KOPT-K1 (cell line): ENCODE data around the gene SERPINF2.

ENCODE experiments used
- H3K27ac ChIP-seq: fragments of 200-600 bp; sonication (generic); 2 replicates; pipeline ENCODE4 v1.5.1; 2016; ENCODE audit warnings: antibody characterized with exemption, mild to moderate bottlenecking, low read depth, low read length; ENCODE audit not compliant: poor library complexity, severe bottlenecking
- H3K36me3 ChIP-seq: fragments of 200-600 bp; sonication (generic); 2 replicates; pipeline ENCODE4 v1.5.1; 2017; ENCODE audit warnings: antibody characterized with exemption, mild to moderate bottlenecking, low read length, moderate library complexity; ENCODE audit not compliant: insufficient read depth
- H3K9me3 ChIP-seq: fragments of 200-600 bp; sonication (generic); 2 replicates; pipeline ENCODE4 v1.5.1; 2017; ENCODE audit warnings: antibody characterized with exemption, low read length, mild to moderate bottlenecking; ENCODE audit not compliant: insufficient read depth, poor library complexity, severe bottlenecking

Gene SERPINF2

GRCh38 chr17:1725642-1726511, 16.8 kb upstream of the SERPINF2 start:
- no peaks in the 10 kb centered on the region for H3K9me3 ChIP-seq
- H3K27ac ChIP-seq = no peak overlapping the region
- H3K36me3 ChIP-seq = peaks cover 21% of the 10 kb centered on the region; the same call in 1 of the 2 replicates

GRCh38 chr17:1726626-1727257, 15.9 kb upstream of the SERPINF2 start:
- no peak overlapping the region for H3K27ac ChIP-seq
- peaks cover 21% of the 10 kb centered on the region; the same call in 1 of the 2 replicates for H3K36me3 ChIP-seq
- no peaks in the 10 kb centered on the region for H3K9me3 ChIP-seq

- peaks cover 21% of the 10 kb centered on the region; the same call in 1 of the 2 replicates for H3K36me3 ChIP-seq
- no peaks in the 10 kb centered on the region for H3K9me3 ChIP-seq
- no peak overlapping the region for H3K27ac ChIP-seq
Measured at GRCh38 chr17:1727258-1727789, 15.3 kb upstream of the SERPINF2 start.

- H3K27ac ChIP-seq = no peak overlapping the region
- peaks cover 21% of the 10 kb centered on the region; the same call in 1 of the 2 replicates for H3K36me3 ChIP-seq
- no peaks in the 10 kb centered on the region for H3K9me3 ChIP-seq
Measured at GRCh38 chr17:1727876-1728630, 14.6 kb upstream of the SERPINF2 start.

- Histone ChIP-seq H3K36me3 (peaks cover 21% of the 10 kb centered on the region; the same call in 1 of the 2 replicates), H3K27ac (no peak overlapping the region), H3K9me3 (no peaks in the 10 kb centered on the region)
Measured at GRCh38 chr17:1729966-1730325, 12.7 kb upstream of the SERPINF2 start.

- Histone ChIP-seq H3K27ac (no peak overlapping the region), H3K9me3 (no peaks in the 10 kb centered on the region), H3K36me3 (peaks cover 21% of the 10 kb centered on the region; the same call in 1 of the 2 replicates)
Measured at GRCh38 chr17:1730326-1731193, 12.1 kb upstream of the SERPINF2 start.

GRCh38 chr17:1731194-1731506, 11.5 kb upstream of the SERPINF2 start:
- peaks cover 21% of the 10 kb centered on the region; the same call in 1 of the 2 replicates for H3K36me3 ChIP-seq
- no peaks in the 10 kb centered on the region for H3K9me3 ChIP-seq
- H3K27ac ChIP-seq = no peak overlapping the region

- peaks cover 18% of the 10 kb centered on the region; the same call in 1 of the 2 replicates for H3K36me3 ChIP-seq
- H3K27ac ChIP-seq = no peak overlapping the region
Measured at GRCh38 chr17:1732241-1732832, 10.3 kb upstream of the SERPINF2 start.

GRCh38 chr17:1732833-1733321, 9.8 kb upstream of the SERPINF2 start:
- Histone ChIP-seq H3K36me3 (peaks cover 17% of the 10 kb centered on the region; the same call in 1 of the 2 replicates), H3K27ac (no peak overlapping the region), H3K9me3 (no peaks in the 10 kb centered on the region)

More at GRCh38 chr17:1732241-1732832, 10.3 kb upstream of the SERPINF2 start:
- no peaks in the 10 kb centered on the region for H3K9me3 ChIP-seq

- H3K27ac ChIP-seq = no peak overlapping the region
- no peaks in the 10 kb centered on the region for H3K9me3 ChIP-seq
- peaks cover 10% of the 10 kb centered on the region; the same call in 1 of the 2 replicates for H3K36me3 ChIP-seq
Measured at GRCh38 chr17:1733759-1734158, 8.9 kb upstream of the SERPINF2 start.

- Histone ChIP-seq H3K9me3 (no peaks in the 10 kb centered on the region), H3K27ac (no peak overlapping the region), H3K36me3 (peaks cover 10% of the 10 kb centered on the region; the same call in 1 of the 2 replicates)
Measured at GRCh38 chr17:1735418-1735817, 7.3 kb upstream of the SERPINF2 start.

- no peaks in the 10 kb centered on the region for H3K9me3 ChIP-seq
Measured at GRCh38 chr17:1735834-1736347, 6.8 kb upstream of the SERPINF2 start.

More at GRCh38 chr17:1735834-1736347, 6.8 kb upstream of the SERPINF2 start:
- no peak overlapping the region for H3K27ac ChIP-seq
- peaks cover 10% of the 10 kb centered on the region; the same call in 1 of the 2 replicates for H3K36me3 ChIP-seq
